Measurements from ENCODE around the gene PNMA1. TPM values are rescaled to one million over a fixed set of nuclear protein-coding genes. Genes with fewer than 3 reads are reported as not detected.
A peak's percentile ranks its signal among the peaks of the same experiment; 100 is the strongest.

PNMA1 gene
- total and polyA plus RNA-seq, 2 of the 13 experiments (the other 11 are each of a cell fraction or from before 2014, with no cell fraction given) = 7.0 to 8.3 TPM

- TF ChIP-seq ZMYM3 (CRISPR knock-in tag; IDR thresholded peaks at IDR 0.05) (peak; percentile 58; the same call in 1 of the 2 replicates), BRF2 (CRISPR knock-in tag; IDR thresholded peaks at IDR 0.05) (no peak), ARID4A (CRISPR knock-in tag; IDR thresholded peaks at IDR 0.05; ENCODE audit: borderline replicate concordance) (peak; percentile 33; the same call in 1 of the 2 replicates), SALL1 (CRISPR knock-in tag; IDR thresholded peaks at IDR 0.05) (peak; percentile 72; the same call in 1 of the 2 replicates), ZMYM4 (CRISPR knock-in tag; IDR thresholded peaks at IDR 0.05) (peak; percentile 55; the same call in 1 of the 2 replicates), ARNT2 (CRISPR knock-in tag; IDR thresholded peaks at IDR 0.05; ENCODE audit: low read depth) (0 out of 2 replicates have a peak, but pooled peaks have one; percentile 14), SOX6 (IDR thresholded peaks at IDR 0.05) (no peak), SOX6 (CRISPR knock-in tag; IDR thresholded peaks at IDR 0.05) (peak; percentile 27; the same call in 1 of the 2 replicates), ZNF547 (CRISPR knock-in tag; IDR thresholded peaks at IDR 0.05) (peak; percentile 38; the same call in 1 of the 2 replicates), RBM22 (optimal IDR thresholded peaks at IDR 0.05; ENCODE audit: low read length) (no peak), RFXAP (CRISPR knock-in tag; IDR thresholded peaks at IDR 0.05; ENCODE audit: borderline replicate concordance) (peak; percentile 84; the same call in 1 of the 2 replicates), SIN3A (IDR thresholded peaks at IDR 0.05; ENCODE audit: borderline replicate concordance, low read depth, low read length) (peak; percentile 27; the same call in 1 of the 2 replicates), ZNF441 (CRISPR knock-in tag; IDR thresholded peaks at IDR 0.05; ENCODE audit: borderline replicate concordance) (peak; percentile 62; the same call in 1 of the 2 replicates), ASH2L (IDR thresholded peaks at IDR 0.05; ENCODE audit: insufficient read length, low read depth, low read length) (peak; percentile 42), KAT7 (CRISPR knock-in tag; IDR thresholded peaks at IDR 0.05; ENCODE audit: borderline replicate concordance) (no peak), MAFG (CRISPR knock-in tag; IDR thresholded peaks at IDR 0.05) (no peak)
- TF ChIP-seq, protein P1, sequence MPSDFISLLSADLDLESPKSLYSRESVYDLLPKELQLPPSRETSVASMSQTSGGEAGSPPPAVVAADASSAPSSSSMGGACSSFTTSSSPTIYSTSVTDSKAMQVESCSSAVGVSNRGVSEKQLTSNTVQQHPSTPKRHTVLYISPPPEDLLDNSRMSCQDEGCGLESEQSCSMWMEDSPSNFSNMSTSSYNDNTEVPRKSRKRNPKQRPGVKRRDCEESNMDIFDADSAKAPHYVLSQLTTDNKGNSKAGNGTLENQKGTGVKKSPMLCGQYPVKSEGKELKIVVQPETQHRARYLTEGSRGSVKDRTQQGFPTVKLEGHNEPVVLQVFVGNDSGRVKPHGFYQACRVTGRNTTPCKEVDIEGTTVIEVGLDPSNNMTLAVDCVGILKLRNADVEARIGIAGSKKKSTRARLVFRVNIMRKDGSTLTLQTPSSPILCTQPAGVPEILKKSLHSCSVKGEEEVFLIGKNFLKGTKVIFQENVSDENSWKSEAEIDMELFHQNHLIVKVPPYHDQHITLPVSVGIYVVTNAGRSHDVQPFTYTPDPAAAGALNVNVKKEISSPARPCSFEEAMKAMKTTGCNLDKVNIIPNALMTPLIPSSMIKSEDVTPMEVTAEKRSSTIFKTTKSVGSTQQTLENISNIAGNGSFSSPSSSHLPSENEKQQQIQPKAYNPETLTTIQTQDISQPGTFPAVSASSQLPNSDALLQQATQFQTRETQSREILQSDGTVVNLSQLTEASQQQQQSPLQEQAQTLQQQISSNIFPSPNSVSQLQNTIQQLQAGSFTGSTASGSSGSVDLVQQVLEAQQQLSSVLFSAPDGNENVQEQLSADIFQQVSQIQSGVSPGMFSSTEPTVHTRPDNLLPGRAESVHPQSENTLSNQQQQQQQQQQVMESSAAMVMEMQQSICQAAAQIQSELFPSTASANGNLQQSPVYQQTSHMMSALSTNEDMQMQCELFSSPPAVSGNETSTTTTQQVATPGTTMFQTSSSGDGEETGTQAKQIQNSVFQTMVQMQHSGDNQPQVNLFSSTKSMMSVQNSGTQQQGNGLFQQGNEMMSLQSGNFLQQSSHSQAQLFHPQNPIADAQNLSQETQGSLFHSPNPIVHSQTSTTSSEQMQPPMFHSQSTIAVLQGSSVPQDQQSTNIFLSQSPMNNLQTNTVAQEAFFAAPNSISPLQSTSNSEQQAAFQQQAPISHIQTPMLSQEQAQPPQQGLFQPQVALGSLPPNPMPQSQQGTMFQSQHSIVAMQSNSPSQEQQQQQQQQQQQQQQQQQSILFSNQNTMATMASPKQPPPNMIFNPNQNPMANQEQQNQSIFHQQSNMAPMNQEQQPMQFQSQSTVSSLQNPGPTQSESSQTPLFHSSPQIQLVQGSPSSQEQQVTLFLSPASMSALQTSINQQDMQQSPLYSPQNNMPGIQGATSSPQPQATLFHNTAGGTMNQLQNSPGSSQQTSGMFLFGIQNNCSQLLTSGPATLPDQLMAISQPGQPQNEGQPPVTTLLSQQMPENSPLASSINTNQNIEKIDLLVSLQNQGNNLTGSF (CRISPR knock-in tag; IDR thresholded peaks at IDR 0.05) = 0 out of 2 replicates have a peak, but pooled peaks have one; percentile 18
These were observed 39.1 kb upstream of the PNMA1 start (continued) for GRCh38 chr14:73753124-73753886.

Data from HepG2 (cell line).